ENCODE measurements around the gene WEE1. TPM values are rescaled to one million over a fixed set of nuclear protein-coding genes. Genes with fewer than 3 reads are reported as not detected.

Gene WEE1
- total and polyA plus RNA-seq, 2 experiments from 2014 or later: 92.5 to 95.9 TPM

GRCh38 chr11:9571071-9571762 lies 2.3 kb upstream of the WEE1 start:
- Histone ChIP-seq H3K4me1 (ENCODE audit: low read depth) (peaks cover 22% of the 10 kb centered on the region), H3K4me3 (no peak overlapping the region), H3K36me3 (no peaks in the 10 kb centered on the region), H3K9me3 (ENCODE audit: low read depth) (no peaks in the 10 kb centered on the region), H3K27me3 (no peaks in the 10 kb centered on the region), H3K27ac (no peak overlapping the region)
- TF ChIP-seq CTCF (IDR thresholded peaks at IDR 0.05; ENCODE audit: low read depth, low read length): no peak
- DNase-seq (ENCODE audit: low read depth in 1 of 2, low spot score in 1 of 2): no peak

- Histone ChIP-seq H3K27me3 (no peaks in the 10 kb centered on the region), H3K36me3 (no peaks in the 10 kb centered on the region), H3K9me3 (ENCODE audit: low read depth) (no peaks in the 10 kb centered on the region), H3K27ac (peak overlapping the region; percentile 91), H3K4me1 (ENCODE audit: low read depth) (peaks cover 18% of the 10 kb centered on the region), H3K4me3 (no peak overlapping the region)
- no peak for DNase-seq (ENCODE audit: low read depth in 1 of 2, low spot score in 1 of 2)
- no peak for TF ChIP-seq CTCF (IDR thresholded peaks at IDR 0.05; ENCODE audit: low read depth, low read length)
These were observed 1.7 kb upstream of the WEE1 start for GRCh38 chr11:9571763-9572115.

- H3K4me3 ChIP-seq: peak overlapping the region; percentile 53
- peak; percentile 35 to 55 for DNase-seq (ENCODE audit: low read depth in 1 of 2, low spot score in 1 of 2)
- no peaks in the 10 kb centered on the region for H3K27me3 ChIP-seq
- peaks cover 10% of the 10 kb centered on the region for H3K36me3 ChIP-seq
- H3K9me3 ChIP-seq (ENCODE audit: low read depth): no peaks in the 10 kb centered on the region
- H3K27ac ChIP-seq: peak overlapping the region; percentile 98
- no peak for TF ChIP-seq CTCF (IDR thresholded peaks at IDR 0.05; ENCODE audit: low read depth, low read length)
- H3K4me1 ChIP-seq (ENCODE audit: low read depth): peaks cover 20% of the 10 kb centered on the region
These were observed 528 bp downstream of the WEE1 start for GRCh38 chr11:9573775-9574621.

- peak overlapping the region; percentile 98 for H3K27ac ChIP-seq
These were observed 1.3 kb downstream of the WEE1 start for GRCh38 chr11:9574622-9575259.

More at GRCh38 chr11:9574622-9575259, 1.3 kb downstream of the WEE1 start:
- Histone ChIP-seq H3K36me3 (peaks cover 17% of the 10 kb centered on the region), H3K9me3 (ENCODE audit: low read depth) (no peaks in the 10 kb centered on the region), H3K4me3 (peak overlapping the region; percentile 53), H3K4me1 (ENCODE audit: low read depth) (peaks cover 18% of the 10 kb centered on the region), H3K27me3 (no peaks in the 10 kb centered on the region)
- TF ChIP-seq CTCF (IDR thresholded peaks at IDR 0.05; ENCODE audit: low read depth, low read length): no peak
- DNase-seq (ENCODE audit: low read depth in 1 of 2, low spot score in 1 of 2): peak; percentile 52 to 55

All from cardiac muscle cell (in vitro differentiated cells and primary cell).